Measurements from ENCODE around the gene ERMARD.
A peak's percentile ranks its signal among the peaks of the same experiment; 100 is the strongest.

The ERMARD gene

DNA sequence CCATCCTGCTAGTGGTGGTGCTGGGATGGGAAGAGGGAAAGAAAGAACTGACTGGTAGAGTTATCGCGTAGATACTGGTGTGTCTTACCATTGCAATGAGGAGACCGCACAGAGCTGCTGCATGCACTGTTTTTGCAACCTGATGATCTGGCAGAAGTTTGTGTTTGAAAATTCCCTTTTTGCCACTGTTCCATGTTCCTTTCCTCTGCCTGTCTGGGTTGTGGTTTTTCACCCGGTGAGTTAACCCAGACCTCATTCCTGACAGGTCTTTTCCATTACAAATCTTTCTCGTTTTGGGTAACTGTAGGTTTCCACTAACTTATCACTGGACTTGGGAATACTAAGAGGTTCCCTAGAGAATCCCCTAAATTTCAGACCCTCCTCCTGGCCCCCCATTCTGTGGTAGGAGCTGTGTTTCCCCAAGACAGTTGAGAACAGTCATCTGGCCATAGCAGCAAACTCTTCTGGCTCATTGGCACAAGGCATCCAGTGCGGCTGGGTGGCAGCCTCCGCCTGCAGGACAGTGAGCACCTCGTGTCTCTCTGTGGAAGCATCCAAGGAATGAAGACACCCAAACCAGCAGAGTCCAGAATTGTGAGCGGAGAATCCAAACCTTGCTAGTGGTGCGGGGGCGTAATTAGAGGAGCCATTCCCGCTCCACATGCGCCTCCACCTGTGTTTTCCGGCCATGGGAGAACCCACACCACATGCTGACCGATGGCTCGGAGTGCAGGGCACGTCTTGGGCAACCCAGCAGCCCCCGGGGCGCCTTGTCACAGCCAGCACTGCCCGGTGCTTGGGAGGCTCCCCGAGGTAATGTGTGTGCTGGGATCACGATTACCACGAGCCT lies 32.8 kb downstream of the ERMARD start:
- DNase-seq, result no peak

DNA sequence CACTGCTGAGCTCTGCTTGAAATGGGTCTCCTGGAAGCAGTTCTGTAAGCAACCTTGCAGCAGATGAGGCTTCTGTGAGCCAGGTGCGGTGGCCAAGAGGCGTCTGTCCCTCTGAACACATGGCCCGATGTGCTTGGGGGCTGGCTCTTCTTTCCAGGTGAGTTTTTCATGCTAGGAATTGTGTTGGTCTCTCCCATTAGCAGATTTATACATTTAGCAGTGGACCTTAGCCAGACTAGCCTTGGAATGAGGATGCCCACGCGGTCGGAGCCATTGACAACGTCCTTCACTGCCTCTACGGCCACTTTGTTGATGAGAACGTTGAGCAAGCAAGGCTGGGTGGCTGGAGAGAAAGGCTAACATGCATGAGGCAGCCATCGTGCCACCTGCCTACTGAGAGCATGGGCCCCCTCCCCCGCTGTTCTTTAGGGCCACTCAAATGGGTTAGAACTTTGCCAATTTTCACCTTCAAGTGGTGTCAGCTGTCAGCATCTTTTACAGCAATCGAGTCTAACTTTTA lies 33.5 kb downstream of the ERMARD start:
- DNase-seq, result no peak

GRCh38 chr6:169785566-169785965 lies 34.1 kb downstream of the ERMARD start:
- DNase-seq, result no peak

GRCh38 chr6:169786349-169786748 lies 34.9 kb downstream of the ERMARD start:
- DNase-seq, result no peak

- DNase-seq, result no peak
Observed at GRCh38 chr6:169787797-169788196, 36.4 kb downstream of the ERMARD start.

DNA sequence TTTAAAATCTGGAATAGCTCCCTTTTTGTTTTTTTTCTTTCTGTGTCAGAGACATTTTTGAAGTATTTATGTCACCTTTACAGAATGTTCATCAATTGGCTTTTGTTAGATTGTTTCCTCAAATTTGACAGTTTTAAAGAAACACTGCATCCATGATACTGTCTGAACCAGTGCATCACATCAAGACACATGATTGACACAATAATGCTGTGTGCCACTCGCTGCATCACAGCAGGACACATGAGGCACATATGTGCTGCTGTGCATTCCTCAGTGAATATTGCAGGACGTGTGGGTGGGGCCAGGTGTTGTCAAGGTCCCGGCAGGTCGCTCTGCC lies 37.4 kb downstream of the ERMARD start:
- no peak for DNase-seq

GRCh38 chr6:169789146-169789943 lies 37.9 kb downstream of the ERMARD start:
- DNase-seq, result no peak

DNA sequence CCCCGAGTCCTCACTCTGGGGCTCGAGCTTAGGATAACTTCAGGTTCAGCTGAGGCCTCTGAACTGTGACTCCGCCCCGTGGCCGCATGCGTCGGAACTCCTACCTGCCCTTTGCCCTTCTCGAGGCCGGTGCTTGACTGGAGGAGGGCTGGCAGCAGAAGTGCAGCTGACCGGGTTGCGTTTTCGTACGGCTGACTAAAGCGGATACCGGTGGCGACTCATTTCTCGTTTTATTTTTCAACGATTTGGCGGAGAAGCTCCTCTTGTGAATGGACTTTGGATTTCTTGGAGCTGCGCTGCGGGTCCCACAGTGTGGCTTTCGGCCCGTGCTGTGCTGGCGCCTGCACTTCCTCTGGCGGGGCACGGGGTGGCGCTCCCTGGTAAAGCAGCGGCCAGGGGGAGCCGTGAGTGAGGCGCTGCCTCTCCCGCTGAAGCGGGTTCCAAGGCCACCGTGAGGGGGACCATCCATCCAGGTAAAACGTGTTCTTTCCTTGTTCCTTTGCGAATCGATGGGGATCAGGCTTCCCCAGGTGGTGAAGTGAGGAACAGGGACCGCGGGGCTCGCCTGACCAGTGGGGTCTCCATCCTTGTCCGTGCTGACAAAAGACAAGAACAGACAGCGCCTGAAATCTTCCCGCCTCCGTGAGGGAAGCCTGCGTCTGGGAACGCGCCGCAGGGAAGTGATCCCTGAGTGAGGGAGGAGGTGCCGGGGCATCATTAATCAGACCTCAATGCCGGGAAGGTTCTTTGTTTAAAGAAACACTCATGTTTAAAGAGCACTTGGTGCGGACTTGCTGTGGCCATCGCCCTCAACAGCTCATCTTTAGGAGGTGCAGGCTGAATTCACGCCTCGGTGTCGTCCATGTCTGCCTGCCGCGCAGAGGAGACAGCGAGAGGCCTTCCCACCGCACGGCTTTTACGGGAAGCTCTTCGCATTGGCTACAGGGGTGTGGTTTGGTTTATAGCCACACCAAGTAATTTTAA lies 38.8 kb downstream of the ERMARD start:
- DNase-seq, result peak; percentile 89

DNA sequence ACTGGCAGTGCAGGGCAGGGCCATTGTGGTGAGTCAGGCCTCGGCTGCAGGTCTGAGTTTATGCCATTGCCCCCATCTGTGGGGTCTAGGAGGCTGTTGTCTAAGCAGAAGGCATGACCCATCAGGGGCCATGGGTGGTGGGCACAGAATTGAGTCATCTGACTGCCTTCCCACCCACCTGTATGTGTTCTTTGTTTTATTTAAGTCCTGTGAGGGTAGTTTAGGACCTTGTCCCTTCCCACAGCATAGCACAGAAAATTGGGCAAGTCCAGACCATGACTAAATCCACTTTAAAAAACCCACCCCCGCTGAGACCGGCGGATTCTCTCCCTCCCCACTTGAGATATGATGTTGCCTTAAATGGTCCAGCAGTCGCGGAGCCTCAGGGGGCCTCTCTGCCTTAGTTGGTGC lies 40.3 kb downstream of the ERMARD start:
- DNase-seq, result no peak

DNA sequence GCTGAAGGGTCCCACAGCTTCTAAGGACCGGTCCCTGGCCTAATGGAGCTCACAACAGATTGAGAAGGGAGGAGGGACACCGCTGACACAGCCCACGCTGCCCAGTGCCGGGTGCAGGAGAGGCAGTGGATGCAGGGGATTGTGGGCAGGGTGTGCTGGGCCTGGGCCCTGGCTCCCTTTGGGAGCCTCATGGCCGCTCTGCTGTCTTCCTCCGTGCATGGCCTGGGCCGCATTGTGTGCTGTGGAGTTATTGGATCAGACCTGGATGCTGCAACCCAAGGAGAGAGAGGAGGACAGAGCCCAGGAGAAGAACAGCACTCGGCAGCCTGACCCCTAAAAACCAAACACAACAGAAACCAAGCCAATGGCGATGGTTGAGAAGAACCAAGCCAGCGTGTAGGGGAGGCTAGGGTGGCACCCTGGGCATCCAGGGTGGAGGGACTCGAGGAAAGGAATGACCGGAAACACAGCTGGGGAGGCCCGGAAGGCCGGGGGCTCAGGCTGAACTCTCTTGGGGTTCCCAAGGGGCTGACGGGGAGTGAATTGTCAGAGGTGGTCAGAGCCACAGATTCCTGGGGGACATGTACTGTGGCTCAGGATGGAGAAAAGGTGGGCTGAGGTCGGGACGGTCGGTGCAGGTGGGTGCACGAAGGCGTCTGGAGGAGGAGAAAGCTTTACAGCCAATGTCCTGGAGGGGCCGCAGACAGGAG lies 41.0 kb downstream of the ERMARD start:
- no peak for DNase-seq

- DNase-seq, result no peak
Observed at GRCh38 chr6:169793408-169793807, 42.0 kb downstream of the ERMARD start.

GRCh38 chr6:169794317-169795055 lies 43.1 kb downstream of the ERMARD start:
- peak; percentile 50 for DNase-seq

GRCh38 chr6:169795196-169795595 lies 43.8 kb downstream of the ERMARD start:
- DNase-seq, result no peak

DNA sequence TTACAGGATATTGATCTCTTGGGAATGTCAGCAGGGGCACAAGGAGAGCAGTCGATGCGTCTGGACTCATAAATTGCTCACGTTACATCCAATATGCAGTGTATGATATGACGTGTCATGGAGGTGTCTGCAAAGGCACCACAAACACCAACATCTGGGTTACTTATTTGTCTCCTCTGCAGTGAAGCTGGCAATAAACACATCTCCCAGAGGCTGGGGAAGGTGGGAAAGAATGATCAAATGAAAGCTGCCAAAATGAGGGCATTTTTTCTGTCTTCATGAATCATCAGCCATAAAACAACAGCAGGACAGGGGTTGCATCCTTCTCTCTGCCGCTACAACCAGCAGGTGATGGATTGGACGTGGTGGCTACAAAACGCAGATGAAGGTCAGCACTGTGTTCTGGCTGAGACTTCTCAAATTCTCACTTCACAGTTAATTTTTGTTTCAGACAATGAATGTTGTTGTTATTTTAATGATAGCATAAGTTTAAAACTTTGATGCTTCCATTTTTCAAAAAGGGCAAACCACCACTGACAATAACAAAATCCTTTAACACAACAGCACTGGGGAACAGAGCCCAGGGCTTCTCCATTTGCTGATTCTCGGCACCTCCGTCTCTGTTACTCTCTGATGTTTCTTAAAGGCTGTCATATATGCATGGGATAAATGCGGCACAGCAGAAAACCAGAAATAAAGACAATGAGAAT lies 47.5 kb downstream of the ERMARD start:
- no peak for DNase-seq

- DNase-seq, result no peak
Observed at GRCh38 chr6:169799474-169799926, 48.1 kb downstream of the ERMARD start.

GRCh38 chr6:169800116-169800667 lies 48.8 kb downstream of the ERMARD start:
- no peak for DNase-seq

GRCh38 chr6:169800668-169801395 lies 49.4 kb downstream of the ERMARD start:
- peak; percentile 60 for DNase-seq

DNA sequence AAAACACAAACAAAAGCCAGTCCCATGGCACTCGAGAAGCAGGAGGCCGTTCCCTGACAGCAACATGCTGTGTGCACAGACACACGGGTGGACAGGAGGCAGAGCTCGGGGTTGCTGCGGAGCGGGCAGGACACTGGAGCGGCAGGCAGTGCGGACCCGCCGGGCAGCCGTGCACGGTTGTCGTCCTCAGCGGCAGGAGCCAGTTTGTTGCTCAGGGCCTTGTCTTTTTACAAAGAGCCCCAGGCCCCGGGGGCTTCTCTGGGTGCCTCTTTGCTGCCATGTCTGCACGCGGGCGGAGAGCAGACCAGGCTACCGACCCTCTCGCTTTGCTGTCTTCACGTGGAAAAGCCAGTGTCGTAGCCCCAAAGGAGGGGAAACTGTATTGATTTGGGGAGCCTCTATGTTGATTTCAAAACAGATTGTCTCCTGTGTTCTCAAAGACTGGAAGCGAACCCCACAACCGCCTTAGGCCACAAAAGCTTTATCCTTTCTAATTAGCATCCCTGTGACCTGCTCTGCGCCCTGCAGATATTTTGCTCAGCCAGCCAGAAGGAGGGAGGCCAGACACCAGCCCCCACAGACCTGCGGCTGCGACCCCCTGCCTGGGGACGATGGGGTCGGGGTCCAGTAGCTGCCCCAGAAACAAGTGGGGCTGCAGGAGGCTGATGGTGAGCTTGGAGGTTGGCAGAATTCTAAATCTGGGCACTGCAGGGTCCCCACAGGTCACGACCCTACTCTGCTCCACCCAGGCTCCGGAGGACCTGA lies 50.2 kb downstream of the ERMARD start:
- no peak for DNase-seq

DNA sequence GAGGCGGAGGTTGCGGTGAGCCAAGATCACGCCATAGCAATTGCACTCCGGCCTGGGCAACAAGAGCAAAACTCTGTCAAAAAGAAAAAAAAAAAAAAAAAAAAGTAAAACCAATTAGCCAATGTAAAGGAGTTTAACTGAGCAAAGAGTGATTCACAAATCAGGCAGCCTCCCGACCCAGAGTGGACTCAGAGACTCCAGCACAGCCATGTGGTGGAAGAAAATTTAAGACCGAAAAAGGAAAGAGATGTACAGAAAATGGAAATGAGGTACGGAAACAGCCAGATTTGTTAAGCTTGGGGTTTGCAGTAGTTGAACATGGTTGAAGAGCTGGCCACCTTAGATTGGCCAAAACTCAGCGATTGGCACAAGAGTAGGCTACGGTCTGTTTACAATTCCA lies 51.4 kb downstream of the ERMARD start:
- no peak for DNase-seq
